ENCODE results near the gene FAN1. TPM values are rescaled to one million over a fixed set of nuclear protein-coding genes. Genes with fewer than 3 reads are reported as not detected.

Gene FAN1
- polyA plus RNA-seq (2012; rRNA removed) = 5.7 and 9.7 TPM in 2 replicates
- polyA plus RNA-seq (2012; cell fraction: cytosol; rRNA removed) = 5.7 TPM in 2 replicates
- polyA plus RNA-seq (2012; cell fraction: nucleus; rRNA removed) = 16.7 and 24.3 TPM in 2 replicates

GRCh38 chr15:30903497-30904187 is at the start of gene FAN1:
Gene FAN1, plus strand, starts transcription at chr15:30903915. Its CDS starts 749 bp downstream, at chr15:30904664.
- Histone ChIP-seq H3K36me3 (replicated peaks in 1 of 2; ENCODE audit: control insufficient read depth in 1 of 2, insufficient read depth in 2 of 2, low read length in 1 of 2) (peaks cover 4 to 7% of the 10 kb centered on the region in 2 experiments), H3K9ac (peak within 1 kb of the TSS; percentile 69), H3K9me2 (no peaks in the 10 kb centered on the region), H3F3A (replicated peaks; ENCODE audit: insufficient read depth) (no peaks in the 10 kb centered on the region), H3K4me2 (peak within 1 kb of the TSS; percentile 93), H3K27ac (ENCODE audit: low read depth in 2 of 2, low read length in 1 of 2) (peak within 1 kb of the TSS; percentile 53 to 85), H3K4me1 (ENCODE audit: control insufficient read depth in 1 of 2, insufficient read depth in 2 of 2, low read depth in 1 of 2, low read length in 1 of 2) (peaks cover 4 to 7% of the 10 kb centered on the region in 2 experiments; a peak in 3 of 4 replicates), H3K27me3 (ENCODE audit: insufficient read depth) (no peaks in the 10 kb centered on the region), H3K79me2 (ENCODE audit: insufficient read depth) (0 out of 2 replicates have a peak, but pooled peaks cover 3% of the 10 kb centered on the region), H3K4me3 (ENCODE audit: low read depth in 2 of 2, low read length in 1 of 2) (peak within 1 kb of the TSS; percentile 68 to 88), H4K20me1 (ENCODE audit: insufficient read depth) (no peaks in the 10 kb centered on the region), H3K9me3 (no peaks in the 10 kb centered on the region), H2AFZ (ENCODE audit: low read depth) (peak within 1 kb of the TSS; percentile 94)
- ChIA-PET POLR2A (interaction anchor here (0.6 to 1.8 kb wide), 3 partner anchors 9 to 367 kb away, joined by 3 to 5 read pairs (median 4); no protein-coding TSS in a partner anchor), CTCF (interaction anchor here (0.6 to 1.9 kb wide), 9 partner anchors 9 to 312 kb away, joined by 3 to 14 read pairs (median 3); no protein-coding TSS in a partner anchor)
- DNase-seq = peak; percentile 94
- WGBS (ENCODE audit: low lambda C conversion rate) = 1% methylated on average over 17 of the region's 65 CpGs
- TF ChIP-seq IRF3 (IDR thresholded peaks at IDR 0.05; ENCODE audit: low read depth, low read length) (no peak), MEF2A (IDR thresholded peaks at IDR 0.05; ENCODE audit: borderline replicate concordance, low read depth) (no peak), FOXM1 (IDR thresholded peaks at IDR 0.05; ENCODE audit: low read depth) (no peak), TAF1 (IDR thresholded peaks at IDR 0.05; ENCODE audit: borderline replicate concordance, low read depth, low read length) (peak; percentile 80; the same call in 1 of the 2 replicates), JUND (IDR thresholded peaks at IDR 0.05) (no peak), USF2 (IDR thresholded peaks at IDR 0.05; ENCODE audit: borderline replicate concordance, low read depth, low read length) (no peak), EP300 (IDR thresholded peaks at IDR 0.05; ENCODE audit: borderline replicate concordance in 1 of 2, low read depth in 1 of 2, low read length in 1 of 2) (peak in 1 of 2 experiments; percentile 32; a peak in 1 of 4 replicates), CTCF (IDR thresholded peaks at IDR 0.05) (no peak), YY1 (IDR thresholded peaks at IDR 0.05; ENCODE audit: low read depth) (peak; percentile 84), SIN3A (IDR thresholded peaks at IDR 0.05; ENCODE audit: borderline replicate concordance, low read depth, low read length) (peak; percentile 78; the same call in 1 of the 2 replicates), TEAD4 (IDR thresholded peaks at IDR 0.05; ENCODE audit: borderline replicate concordance, insufficient read depth) (no peak), MXI1 (IDR thresholded peaks at IDR 0.05; ENCODE audit: low read depth, low read length) (peak; percentile 93), RAD21 (IDR thresholded peaks at IDR 0.05; ENCODE audit: low read length) (peak; percentile 37), ZBTB33 (IDR thresholded peaks at IDR 0.05; ENCODE audit: borderline replicate concordance, low read depth) (no peak), RXRA (IDR thresholded peaks at IDR 0.05; ENCODE audit: borderline replicate concordance, low read depth) (no peak), FOXJ3 (CRISPR knock-in tag; IDR thresholded peaks at IDR 0.05) (peak; percentile 79), GABPA (IDR thresholded peaks at IDR 0.05; ENCODE audit: low read depth) (peak; percentile 61), MAX (IDR thresholded peaks at IDR 0.05; ENCODE audit: low read depth) (peak; percentile 93), GATA2 (CRISPR knock-in tag; IDR thresholded peaks at IDR 0.05) (no peak), CHD2 (IDR thresholded peaks at IDR 0.05; ENCODE audit: low read length, partially characterized antibody) (peak; percentile 68), PBX3 (IDR thresholded peaks at IDR 0.05) (peak; percentile 41), ELF1 (IDR thresholded peaks at IDR 0.05) (no peak), POLR2AphosphoS5 (IDR thresholded peaks at IDR 0.05; ENCODE audit: low read depth, low read length) (no peak; the same call in none of the 2 replicates), SMC3 (IDR thresholded peaks at IDR 0.05; ENCODE audit: low read depth, low read length) (peak; percentile 34; the same call in 1 of the 2 replicates)
